HG03457 (cell line): ENCODE results near the gene MAP3K7.

Experiments used
- ATAC-seq: cut with Tn5 transposase; IDR thresholded peaks from one replicate; pipeline ENCODE4 v1.9.1; 2021; ENCODE audit warnings: moderate number of reproducible peaks; ENCODE audit not compliant: unreplicated experiment

Gene MAP3K7

DNA sequence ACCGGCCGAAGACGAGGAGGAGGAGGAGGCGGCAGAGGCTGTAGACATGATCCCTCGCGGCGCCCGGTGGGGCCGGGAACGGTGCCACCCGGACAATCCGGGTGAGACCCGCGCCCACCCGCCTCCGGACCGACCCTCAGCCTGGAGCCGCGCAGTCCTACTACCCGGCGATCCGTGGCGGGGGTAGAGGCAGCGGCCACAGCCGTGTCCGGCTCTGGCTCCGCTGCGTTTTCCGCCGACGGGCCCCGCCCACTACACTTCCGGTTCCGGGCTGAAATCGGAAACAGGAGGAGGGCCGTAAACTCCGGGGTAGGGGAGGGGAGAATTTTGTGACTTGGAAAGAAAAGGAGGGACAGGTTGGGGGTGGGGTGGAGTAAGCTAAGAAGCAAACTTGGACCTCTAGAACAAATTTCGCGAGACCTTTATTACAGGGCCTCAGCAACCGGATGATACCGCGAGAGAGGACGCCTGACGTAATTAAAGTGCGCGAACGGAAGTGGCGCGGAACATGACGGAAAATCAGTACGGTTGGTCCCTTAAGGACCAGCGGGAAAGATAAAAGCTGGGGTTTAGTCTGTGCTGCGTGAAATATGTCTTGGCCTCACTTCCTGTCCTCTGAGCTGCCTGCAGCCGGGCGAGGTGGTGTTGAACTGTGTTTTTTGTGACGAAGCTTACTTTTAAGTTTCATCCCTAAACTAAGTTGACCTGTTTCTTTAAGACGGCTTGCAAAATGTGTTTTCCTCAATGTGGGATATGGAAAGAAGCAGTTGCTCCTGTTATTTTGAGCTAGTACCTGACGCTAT is at the start of gene MAP3K7:
MAP3K7 (minus strand) TSS at position 237 of the 803 bp plus-strand sequence; CDS start at position 48, 189 bp downstream.
- peak; percentile 81 for ATAC-seq

DNA sequence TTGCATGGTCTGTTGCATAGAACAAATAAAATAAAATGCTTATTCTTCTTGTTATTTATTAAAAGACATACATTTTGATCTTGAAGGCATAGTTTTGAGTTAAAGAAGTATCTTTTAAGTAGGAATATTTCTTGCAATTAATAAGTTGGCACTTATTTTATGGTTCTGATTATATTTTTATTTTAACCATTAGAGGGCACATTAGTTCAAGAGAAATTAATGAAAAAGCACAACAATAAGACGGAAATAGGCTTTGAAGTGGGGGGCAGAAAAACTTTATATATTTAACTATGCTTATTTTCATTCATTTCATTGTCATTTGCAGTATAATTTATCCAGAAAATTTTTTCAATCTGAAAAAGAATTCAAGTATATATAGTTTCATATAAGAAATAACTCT is 44.2 kb upstream of the MAP3K7 start:
- ATAC-seq, result no peak

DNA sequence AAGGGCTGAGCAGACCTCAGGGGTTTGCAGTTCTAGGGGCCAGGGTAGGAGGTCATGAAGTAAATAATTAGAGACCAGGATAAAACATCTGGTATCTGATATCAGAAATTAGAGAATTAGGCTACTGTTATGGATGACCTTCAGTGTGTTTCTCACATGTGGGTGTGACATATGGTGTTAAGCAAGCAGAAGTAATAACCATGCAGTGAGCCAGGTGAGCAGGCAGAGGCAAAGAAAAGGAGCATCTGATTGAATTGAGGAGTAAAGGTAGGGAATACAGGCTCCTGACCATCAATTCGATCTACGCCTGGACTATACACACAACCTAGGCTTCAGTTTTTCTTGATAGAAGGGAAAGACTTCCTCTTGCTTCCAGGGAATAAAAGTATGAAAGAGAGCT is 34.7 kb upstream of the MAP3K7 start:
- ATAC-seq, result no peak

DNA sequence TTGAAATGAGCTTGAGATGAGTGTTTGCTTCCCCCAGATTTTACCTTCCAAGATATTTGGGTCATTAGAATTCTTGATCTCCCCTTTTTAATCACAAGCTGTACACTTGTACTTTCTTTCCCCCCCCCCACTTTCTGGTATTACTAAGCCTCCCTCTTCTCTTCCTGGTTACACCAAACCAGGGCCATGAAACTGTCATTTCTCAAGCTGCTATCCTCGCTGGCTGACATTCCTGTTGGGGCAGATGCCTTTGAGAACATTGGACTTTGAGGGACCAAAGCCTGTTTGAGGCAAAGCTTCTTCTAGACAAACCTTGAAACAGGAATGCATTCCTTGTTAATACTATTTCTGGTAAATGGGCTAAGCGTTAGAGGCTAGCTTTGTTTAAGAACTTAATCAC is 32.3 kb upstream of the MAP3K7 start:
- ATAC-seq, result no peak

DNA sequence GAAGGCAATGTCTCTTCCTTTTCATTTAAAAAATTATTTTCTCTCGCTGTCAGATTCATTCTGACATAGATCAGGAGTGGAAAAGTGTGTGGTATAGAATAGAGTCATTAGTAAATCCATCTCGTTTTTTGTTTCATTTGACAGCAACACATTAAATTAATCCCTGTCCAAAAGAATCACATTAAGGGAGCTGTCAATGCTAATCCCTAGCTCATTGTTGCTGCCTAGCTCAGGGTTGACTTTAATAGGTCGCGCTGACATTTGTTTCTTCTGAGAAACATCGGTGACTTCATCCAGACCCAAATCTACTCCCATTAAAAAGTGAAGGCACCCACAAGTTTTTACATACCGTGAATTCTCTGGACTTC is 25.4 kb upstream of the MAP3K7 start:
- no peak for ATAC-seq

DNA sequence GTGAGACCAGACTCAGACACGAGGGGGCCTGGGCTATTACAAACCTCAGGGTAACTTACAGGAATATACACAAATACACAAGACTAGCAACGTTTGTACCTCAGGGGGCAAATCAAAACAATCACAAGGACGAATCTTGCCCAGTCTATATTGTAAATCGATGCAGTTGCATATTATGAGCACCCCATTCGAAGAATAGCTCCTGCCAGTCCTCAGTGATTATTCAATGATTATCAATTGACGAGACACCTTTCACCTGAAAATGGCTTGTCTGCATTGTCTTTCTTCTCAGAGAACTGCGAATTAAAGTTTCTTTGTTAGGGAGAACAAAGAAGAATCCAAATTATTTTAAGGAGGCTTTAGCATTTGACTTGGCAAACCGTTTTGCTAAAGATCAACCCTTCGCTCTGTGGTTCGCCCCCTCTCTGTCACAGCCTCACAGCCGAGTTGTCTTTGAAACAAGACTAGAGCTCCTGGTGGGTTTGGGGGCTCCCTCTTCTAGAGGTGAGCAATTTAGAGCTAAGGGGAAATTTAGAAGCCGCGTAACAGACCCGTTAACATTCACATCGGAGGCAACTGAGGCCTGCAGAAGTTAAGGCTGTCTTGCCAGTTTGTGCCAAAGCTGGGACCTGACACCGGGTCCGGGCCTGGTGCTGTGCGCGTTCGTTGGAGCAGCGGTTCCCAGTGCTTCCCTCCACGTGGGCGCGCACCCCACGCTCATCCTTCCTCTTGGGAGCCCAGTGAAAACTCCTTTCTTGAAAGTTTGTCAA is 24.9 kb upstream of the MAP3K7 start:
- ATAC-seq, result no peak

DNA sequence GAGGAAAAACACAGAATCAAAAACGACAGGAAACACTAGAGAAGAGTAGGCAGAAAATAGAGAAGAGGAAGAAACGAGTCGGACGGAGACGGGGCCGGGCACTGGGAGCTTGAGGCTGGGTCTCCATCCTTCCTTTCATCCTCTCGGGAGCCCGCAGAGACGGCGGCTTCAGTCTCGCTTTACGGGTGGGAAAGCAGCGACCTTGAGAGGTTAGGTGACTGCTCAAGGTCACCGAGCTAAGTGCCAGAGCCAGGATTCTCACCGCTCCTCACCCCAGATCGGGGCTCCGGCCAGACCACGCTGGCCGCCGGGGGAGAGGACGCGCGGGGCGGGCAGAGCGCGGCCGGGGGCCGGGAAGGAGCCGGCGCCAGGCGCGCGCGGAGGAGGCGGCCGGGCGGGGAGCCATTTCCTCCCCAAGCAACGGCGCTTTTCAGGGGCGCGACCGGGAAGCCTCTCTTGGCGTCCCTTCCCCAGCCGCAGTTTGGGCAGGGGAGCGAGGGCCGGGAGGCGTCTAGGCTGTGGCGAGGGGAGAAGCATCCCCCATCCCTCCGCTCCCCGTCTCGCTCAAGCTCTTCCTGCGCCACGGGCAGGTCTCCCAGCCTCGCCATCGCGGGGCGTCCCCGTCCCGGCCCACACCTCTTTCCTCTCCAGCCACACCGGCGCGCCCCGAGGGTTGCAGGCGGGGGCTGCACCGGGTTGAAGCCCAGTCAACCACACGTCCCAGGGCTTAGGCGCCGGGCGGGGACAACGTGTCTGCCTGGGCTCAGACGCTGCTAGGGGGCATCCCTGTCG is 24.1 kb upstream of the MAP3K7 start:
- peak; percentile 68 for ATAC-seq

DNA sequence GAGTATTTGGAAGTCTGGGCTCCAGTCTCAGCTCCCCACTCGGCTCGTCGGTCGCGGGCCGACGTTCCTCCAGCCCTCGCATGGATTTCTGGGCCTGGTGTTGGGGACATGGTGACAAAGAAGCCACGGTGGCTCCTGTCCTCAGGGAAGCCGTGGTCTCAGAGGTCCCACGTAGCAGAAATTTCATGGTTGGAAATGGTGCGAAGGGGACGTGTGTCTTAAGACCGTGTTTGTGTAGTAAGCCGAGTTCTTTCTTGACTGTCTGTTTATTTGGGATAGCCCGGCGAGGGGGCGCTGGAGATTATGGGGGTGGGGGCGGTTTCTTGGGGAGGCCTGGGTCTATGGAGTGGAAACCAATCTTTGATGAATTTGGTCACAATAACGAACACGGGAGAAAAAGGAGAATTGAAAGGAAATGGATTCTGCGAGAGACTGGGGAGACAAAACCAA is 23.5 kb upstream of the MAP3K7 start:
- no peak for ATAC-seq

DNA sequence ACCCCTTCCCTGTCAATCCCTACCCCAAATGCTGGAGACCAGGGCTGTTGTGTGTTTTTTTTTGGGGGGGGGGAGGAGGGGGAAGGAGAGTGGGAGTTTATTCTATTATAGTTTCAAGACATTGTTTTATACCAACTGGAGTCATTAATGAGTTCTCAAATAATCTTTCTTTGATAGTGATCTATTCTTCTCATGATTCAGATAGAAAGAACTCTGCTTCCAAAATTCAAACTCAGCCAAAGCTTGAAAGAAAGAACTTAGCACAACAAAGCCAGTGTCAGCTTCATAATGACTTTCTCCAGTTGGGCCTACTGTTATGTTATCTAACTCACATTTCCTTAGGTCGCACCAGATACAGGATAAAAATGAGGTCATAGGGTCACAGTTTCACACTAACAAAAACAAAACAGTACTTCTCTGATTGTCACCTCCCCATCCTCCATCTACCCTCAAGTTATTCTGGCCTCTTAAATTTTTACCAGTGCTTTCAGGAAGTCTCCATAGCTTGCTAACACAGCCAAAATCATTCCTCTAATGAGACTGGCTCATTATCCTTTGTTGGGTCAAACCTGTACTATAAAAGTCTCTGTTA is 19.0 kb upstream of the MAP3K7 start:
- ATAC-seq, result no peak

DNA sequence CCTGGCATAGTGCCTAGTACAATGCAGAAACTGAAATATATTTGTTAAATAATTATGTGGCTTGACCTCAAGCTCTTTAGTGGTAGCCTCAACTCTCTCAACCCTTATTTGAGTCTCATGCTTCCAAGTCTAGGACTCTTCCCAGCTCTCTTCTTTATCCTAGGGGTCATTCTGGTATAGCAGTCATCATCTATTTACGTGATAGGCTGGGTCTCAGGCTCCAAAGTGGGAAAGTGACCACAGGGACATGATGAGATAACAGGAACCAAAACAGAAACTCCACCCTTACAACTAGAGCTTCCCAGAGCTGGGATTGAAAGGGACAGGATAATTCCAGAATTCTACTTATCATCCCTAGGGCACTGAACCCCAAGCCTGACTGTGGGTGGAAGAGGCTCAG is 17.7 kb upstream of the MAP3K7 start:
- no peak for ATAC-seq

DNA sequence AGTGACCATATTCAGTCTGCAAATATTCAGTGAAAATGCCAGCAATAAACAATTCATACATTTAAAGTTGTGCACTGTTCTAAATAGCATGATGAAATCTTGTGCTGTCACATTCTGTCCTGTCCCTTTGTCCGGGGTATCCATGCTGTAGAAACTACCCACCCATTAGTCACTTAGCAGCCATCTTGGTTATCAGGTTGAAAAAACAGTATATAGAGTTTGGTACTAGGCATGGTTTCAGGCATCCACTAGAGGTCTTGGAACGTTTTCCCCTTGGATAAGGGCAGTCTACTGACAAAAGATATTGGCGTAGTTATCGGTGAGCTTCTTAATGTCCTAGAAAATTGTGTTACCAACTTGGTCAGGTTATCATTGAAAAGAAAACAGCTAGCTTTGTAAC is 12.3 kb upstream of the MAP3K7 start:
- no peak for ATAC-seq

DNA sequence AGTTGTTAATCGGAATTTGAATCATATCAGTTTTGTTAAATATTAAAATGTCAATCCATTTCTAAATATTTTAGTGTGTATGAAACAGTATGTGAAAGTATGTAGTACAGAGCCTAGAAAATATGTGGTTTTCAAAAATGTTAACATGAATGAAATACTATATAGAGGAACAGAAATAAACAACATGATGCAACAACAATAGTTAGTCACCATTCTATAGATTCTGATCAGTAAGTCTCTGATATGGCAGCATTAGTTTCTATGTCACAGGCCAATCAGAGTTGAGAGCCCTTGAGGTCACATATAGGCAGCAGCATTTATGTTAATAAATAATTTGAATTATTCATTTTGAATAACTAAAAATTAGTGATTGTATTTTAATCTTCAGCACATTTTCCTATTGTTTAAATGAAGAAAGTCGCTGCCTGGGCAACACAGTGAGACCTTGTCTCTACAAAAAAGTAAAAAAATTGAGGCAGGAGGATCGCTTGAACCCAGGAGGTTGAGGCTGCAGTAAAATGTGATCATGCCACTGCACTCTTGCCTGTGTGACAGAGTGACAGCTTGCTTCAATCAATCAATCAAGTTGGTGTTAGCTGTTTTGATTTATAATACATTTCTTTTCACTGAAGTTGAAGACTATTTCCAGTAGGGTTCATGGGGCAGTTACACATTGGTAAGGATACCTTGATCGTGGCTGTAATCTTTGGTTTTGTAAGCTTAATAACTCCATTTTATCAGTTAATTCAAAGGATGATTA is 11.5 kb upstream of the MAP3K7 start:
- no peak for ATAC-seq

DNA sequence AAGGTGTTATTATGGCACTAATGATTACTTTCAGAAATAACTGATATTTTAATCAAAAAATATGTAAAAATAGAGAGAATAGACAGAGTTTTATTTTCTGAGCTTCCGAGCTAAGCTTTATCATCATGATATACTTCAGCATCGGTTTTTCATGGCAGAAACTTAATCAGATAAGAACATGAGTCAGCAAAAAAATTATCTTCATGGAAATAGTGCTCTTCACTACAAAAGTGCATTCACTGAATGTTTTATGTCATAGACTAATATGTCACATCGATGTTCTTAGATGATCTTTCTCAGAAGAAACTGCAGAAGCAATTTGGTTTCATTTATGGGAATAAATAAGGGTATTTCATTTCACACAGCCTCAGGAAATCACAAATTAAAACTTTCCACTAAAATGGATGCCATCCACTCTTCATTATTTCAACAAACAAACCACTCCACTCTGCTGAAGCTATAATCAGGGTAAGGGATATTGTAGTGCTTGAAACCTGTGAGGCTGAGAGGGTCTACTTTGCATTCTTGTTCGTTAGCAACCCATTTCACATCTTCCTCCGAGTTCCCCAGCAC is 10.2 kb upstream of the MAP3K7 start:
- no peak for ATAC-seq

DNA sequence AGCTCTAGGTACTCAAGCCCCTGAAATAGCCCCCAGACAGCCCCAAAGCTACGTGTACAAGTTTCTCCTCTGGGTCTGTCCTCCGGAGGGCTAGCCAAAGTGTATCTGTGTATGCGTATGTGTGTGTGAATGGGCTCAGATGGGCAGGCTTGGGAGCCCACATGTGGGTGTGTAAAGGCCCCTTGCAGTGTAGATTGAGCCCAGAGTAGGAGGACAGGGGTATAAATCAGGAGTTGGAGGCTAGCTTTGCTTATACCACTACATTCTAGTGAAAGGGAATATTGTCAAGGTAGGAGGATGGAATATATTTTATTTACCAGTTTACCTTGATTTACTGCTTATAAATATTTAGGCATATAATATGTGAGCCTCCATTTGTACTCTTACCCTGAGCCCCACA is 9.0 kb upstream of the MAP3K7 start:
- no peak for ATAC-seq

DNA sequence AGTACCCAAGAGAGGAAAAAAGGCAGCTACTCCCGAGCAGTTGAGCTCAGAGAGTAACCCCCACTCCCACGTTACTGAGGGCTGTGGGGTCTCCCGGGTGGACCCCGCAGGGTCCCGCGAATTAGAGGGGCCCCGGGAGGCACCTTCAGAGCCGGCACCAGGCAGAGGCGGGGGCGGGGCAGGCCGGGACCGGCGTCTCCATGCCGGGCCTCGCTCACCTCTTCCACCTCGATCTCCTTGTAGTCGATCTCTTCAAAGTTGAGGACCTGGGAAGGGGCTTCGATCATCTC is 381 bp downstream of the MAP3K7 start:
- ATAC-seq, result no peak

DNA sequence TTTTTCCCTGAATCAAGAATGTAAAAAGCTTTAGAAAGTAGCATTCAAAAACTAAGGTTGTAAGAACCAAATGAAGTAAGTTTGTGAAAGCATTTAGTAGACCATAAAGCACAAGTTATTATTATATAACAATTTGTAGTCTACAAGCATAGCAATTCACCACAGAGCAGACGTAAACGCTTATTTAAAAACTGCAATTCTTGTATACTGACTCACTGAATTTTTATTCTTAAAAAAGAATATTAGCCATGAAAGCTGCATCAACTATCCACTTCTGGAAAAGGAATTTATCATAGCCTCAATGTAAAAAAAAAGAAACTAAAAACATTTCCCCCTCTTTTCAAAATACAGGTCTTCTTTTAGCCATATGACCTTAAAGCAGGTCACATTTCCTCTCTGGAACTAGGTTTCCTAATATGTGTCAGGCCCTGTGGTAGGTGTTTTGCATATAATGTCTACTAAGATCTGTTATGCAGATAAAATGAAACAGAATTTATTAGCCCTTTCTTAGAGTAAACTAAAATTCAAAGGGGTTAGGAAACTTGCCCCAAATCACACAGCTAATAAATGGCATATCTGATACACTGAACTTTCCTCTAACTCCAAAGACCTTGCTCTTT is 2.1 kb downstream of the MAP3K7 start:
- no peak for ATAC-seq

DNA sequence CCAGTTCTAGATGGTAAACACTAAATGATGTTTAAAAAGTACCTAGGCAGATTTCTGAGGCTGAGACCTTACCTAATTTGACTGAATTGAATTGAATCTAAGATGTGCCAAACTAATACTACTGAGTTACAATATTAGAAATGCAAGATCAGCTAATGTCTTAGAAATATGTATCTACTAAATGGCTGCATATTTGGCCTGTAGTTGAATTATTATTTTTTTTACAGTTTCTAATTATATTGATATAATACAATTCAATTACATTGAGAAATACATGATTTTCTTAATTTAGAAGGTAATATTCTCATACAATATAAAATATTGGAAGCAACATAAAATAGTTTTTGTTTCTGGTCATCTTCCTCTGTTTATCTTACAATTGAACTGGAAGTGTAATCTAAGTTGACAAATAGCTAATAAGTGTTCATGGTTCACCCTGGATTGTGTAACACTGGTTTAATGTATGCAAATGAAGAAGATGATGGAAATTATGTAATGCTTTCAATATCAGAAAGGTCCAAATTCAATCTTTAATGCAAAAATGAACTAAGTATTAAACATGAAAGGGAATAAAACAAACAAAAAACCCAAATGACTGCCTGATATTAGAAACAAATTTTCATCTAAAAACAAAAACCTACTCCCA is 2.9 kb downstream of the MAP3K7 start:
- no peak for ATAC-seq

DNA sequence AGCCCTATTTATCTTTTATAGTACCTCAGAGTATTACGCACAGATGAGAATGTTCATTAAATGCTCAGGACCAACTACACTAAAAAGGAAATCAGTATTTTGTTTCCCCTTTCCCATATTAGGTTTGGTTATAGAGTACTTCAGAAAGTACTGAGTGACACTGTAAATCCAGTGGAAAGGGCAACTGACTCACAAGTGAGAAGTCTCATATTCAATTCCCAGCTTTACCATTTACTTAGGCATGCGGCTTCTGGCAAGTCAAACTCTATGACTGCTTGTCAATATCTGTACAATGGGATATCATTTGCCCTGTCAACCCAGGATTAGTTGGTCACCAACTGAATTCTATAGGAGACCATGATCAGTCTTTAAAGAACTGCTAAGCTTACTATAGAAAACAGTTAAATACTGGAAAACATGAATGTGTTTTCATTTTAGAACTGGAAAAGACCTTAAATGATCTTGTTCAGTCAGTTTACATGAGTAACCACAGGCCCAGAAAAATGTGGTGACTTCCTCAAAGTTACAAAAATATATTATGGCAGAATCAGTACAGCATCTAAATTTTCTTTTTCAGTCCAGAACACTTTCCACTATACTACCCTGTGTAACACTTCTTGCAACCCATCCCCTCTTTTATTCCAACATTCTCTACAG is 3.6 kb downstream of the MAP3K7 start:
- no peak for ATAC-seq

DNA sequence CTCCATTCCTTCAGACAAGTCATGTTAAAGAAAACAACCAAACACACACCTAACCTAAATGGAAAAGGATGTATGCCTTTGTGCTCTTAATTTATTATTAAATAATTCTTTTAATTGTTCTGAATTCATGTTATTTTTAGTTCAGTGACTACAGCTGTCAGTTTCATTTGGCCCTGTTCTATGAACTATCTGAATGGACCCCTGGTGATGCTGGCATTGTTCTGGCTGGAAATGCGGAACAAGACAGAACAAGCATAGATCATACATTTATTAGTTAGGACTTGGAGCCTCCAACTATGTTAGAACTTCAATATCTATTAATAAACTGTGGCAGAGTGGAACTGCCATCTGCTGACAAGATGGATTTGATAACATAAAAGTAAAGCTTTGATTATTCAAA is 5.7 kb downstream of the MAP3K7 start:
- no peak for ATAC-seq
